Immature natural killer cell (primary cell): ENCODE data around the gene ZNF609. TPM values are rescaled to one million over a fixed set of nuclear protein-coding genes. Genes with fewer than 3 reads are reported as not detected.

ENCODE experiments used
- DNase-seq, 3 donors: peaks; one replicate each; pipeline ENCODE4 v3.0.0; 2022; ENCODE audit warnings: mixed read lengths in 1 of 3
- H3K27ac Mint-ChIP-seq, 6 donors: one replicate each; pipeline ENCODE4 v1.8.0; 2020; ENCODE audit warnings: mixed read lengths in 6 of 6, mild to moderate bottlenecking in 5 of 6, inconsistent platforms in 4 of 6, moderate library complexity in 3 of 6
- H3K27me3 Mint-ChIP-seq, 3 donors: one replicate each; pipeline ENCODE4 v1.8.0; 2020 to 2021; ENCODE audit warnings: low read depth in 3 of 3, mild to moderate bottlenecking in 3 of 3, mixed read lengths in 3 of 3, moderate library complexity in 3 of 3, inconsistent platforms in 1 of 3
- H3K36me3 Mint-ChIP-seq, 3 donors: one replicate each; pipeline ENCODE4 v1.8.0; 2020; ENCODE audit warnings: mixed read lengths in 3 of 3, inconsistent platforms in 2 of 3, mild to moderate bottlenecking in 2 of 3
- H3K4me1 Mint-ChIP-seq, 2 donors: one replicate each; pipeline ENCODE4 v1.8.0; 2020; ENCODE audit warnings: inconsistent platforms in 2 of 2, mild to moderate bottlenecking in 2 of 2, mixed read lengths in 2 of 2, moderate library complexity in 1 of 2
- H3K4me3 Mint-ChIP-seq, 5 donors: one replicate each; pipeline ENCODE4 v1.8.0; 2020; ENCODE audit warnings: mild to moderate bottlenecking in 5 of 5, mixed read lengths in 5 of 5, inconsistent platforms in 3 of 5, moderate library complexity in 3 of 5
- H3K9me3 Mint-ChIP-seq, 6 donors: one replicate each; pipeline ENCODE4 v1.8.0; 2020; ENCODE audit warnings: mild to moderate bottlenecking in 6 of 6, mixed read lengths in 6 of 6, inconsistent platforms in 4 of 6, moderate library complexity in 3 of 6
- polyA plus RNA-seq, 3 donors: library from polyadenylated mRNA; unstranded; fragments of 300-500 nt; fragmentation: Illumina TruSeq; gene quantifications; one replicate each; pipeline ENCODE4 v1.2.3, GENCODE V29; 2021

ZNF609 gene
- polyA plus RNA-seq, 3 donors from 2014 or later: 0.04 to 11.3 (median 2.6) TPM

- H3K4me1 Mint-ChIP-seq: peaks cover 19 to 26% of the 10 kb centered on the region in 2 donors
- no peak overlapping the region for H3K27ac Mint-ChIP-seq
- H3K4me3 Mint-ChIP-seq: no peak overlapping the region
- H3K9me3 Mint-ChIP-seq: no peaks in the 10 kb centered on the region
- H3K36me3 Mint-ChIP-seq: peaks cover 0 to 7% (median 3%) of the 10 kb centered on the region in 3 donors
- H3K27me3 Mint-ChIP-seq: peaks cover 0 to 2% (median 2%) of the 10 kb centered on the region in 3 donors
- no peak for DNase-seq
These were observed 196.1 kb downstream of the ZNF609 start for GRCh38 chr15:64656508-64656907.

GRCh38 chr15:64665179-64665578 is 204.8 kb downstream of the ZNF609 start:
- Mint-ChIP-seq H3K4me1 (peaks cover 8 to 18% of the 10 kb centered on the region in 2 donors), H3K36me3 (peaks cover 0 to 10% (median 0%) of the 10 kb centered on the region in 3 donors), H3K4me3 (no peak overlapping the region), H3K27ac (no peak overlapping the region), H3K27me3 (peaks cover 0 to 5% (median 2%) of the 10 kb centered on the region in 3 donors), H3K9me3 (no peaks in the 10 kb centered on the region)
- no peak for DNase-seq

- H3K9me3 Mint-ChIP-seq: no peaks in the 10 kb centered on the region
- H3K27ac Mint-ChIP-seq: peak overlapping the region in 2 of 6 donors; percentile 2 to 34
- H3K27me3 Mint-ChIP-seq: peaks cover 0 to 5% (median 0%) of the 10 kb centered on the region in 3 donors
- peaks cover 8 to 17% of the 10 kb centered on the region in 2 donors for H3K4me1 Mint-ChIP-seq
- H3K4me3 Mint-ChIP-seq: no peak overlapping the region
- H3K36me3 Mint-ChIP-seq: peaks cover 0 to 4% (median 0%) of the 10 kb centered on the region in 3 donors
- no peak for DNase-seq
These were observed 207.4 kb downstream of the ZNF609 start for GRCh38 chr15:64667736-64668161.

- DNase-seq: no peak
- H3K9me3 Mint-ChIP-seq: no peaks in the 10 kb centered on the region
- H3K4me1 Mint-ChIP-seq: no peaks in the 10 kb centered on the region
- no peak overlapping the region for H3K27ac Mint-ChIP-seq
- peaks cover 4 to 25% (median 12%) of the 10 kb centered on the region in 3 donors for H3K36me3 Mint-ChIP-seq
- H3K4me3 Mint-ChIP-seq: no peak overlapping the region
- peaks cover 0 to 3% (median 0%) of the 10 kb centered on the region in 3 donors for H3K27me3 Mint-ChIP-seq
These were observed 213.5 kb downstream of the ZNF609 start for GRCh38 chr15:64673866-64674265.

- Mint-ChIP-seq H3K27ac (peak overlapping the region in 1 of 6 donors; percentile 8), H3K27me3 (peaks cover 0 to 4% (median 0%) of the 10 kb centered on the region in 3 donors), H3K4me1 (no peaks in the 10 kb centered on the region), H3K9me3 (no peaks in the 10 kb centered on the region), H3K36me3 (peaks cover 13 to 47% (median 15%) of the 10 kb centered on the region in 3 donors), H3K4me3 (no peak overlapping the region)
- DNase-seq: no peak
These were observed 217.9 kb downstream of the ZNF609 start for GRCh38 chr15:64678126-64678819.

GRCh38 chr15:64680097-64680496 is 219.7 kb downstream of the ZNF609 start:
- no peaks in the 10 kb centered on the region for H3K4me1 Mint-ChIP-seq
- no peaks in the 10 kb centered on the region for H3K9me3 Mint-ChIP-seq
- no peak for DNase-seq
- peaks cover 14 to 51% (median 17%) of the 10 kb centered on the region in 3 donors for H3K36me3 Mint-ChIP-seq
- H3K27ac Mint-ChIP-seq: peak overlapping the region in 4 of 6 donors; percentile 9 to 68 (median 51)
- no peak overlapping the region for H3K4me3 Mint-ChIP-seq
- H3K27me3 Mint-ChIP-seq: peaks cover 0 to 2% (median 0%) of the 10 kb centered on the region in 3 donors

- H3K4me1 Mint-ChIP-seq: no peaks in the 10 kb centered on the region
- H3K27ac Mint-ChIP-seq: peak overlapping the region in 1 of 6 donors; percentile 37
- peaks cover 17 to 42% (median 19%) of the 10 kb centered on the region in 3 donors for H3K36me3 Mint-ChIP-seq
- H3K4me3 Mint-ChIP-seq: no peak overlapping the region
- DNase-seq: peak; percentile 11 to 21 (median 11)
- peaks cover 0 to 2% (median 0%) of the 10 kb centered on the region in 3 donors for H3K27me3 Mint-ChIP-seq
- no peaks in the 10 kb centered on the region for H3K9me3 Mint-ChIP-seq
These were observed 221.1 kb downstream of the ZNF609 start for GRCh38 chr15:64681424-64682024.

- peak overlapping the region in 2 of 6 donors; percentile 30 to 51 for H3K27ac Mint-ChIP-seq
- no peak for DNase-seq
- H3K4me1 Mint-ChIP-seq: no peaks in the 10 kb centered on the region
- H3K36me3 Mint-ChIP-seq: peaks cover 17 to 46% (median 19%) of the 10 kb centered on the region in 3 donors
- H3K4me3 Mint-ChIP-seq: no peak overlapping the region
- no peaks in the 10 kb centered on the region for H3K9me3 Mint-ChIP-seq
- H3K27me3 Mint-ChIP-seq: peaks cover 0 to 2% (median 0%) of the 10 kb centered on the region in 3 donors
These were observed 221.9 kb downstream of the ZNF609 start for GRCh38 chr15:64682255-64682654.

GRCh38 chr15:64683378-64683777 is 223.0 kb downstream of the ZNF609 start:
- no peak overlapping the region for H3K4me3 Mint-ChIP-seq
- H3K27ac Mint-ChIP-seq: peak overlapping the region in 5 of 6 donors; percentile 5 to 65 (median 48)
- no peaks in the 10 kb centered on the region for H3K9me3 Mint-ChIP-seq
- peaks cover 17 to 51% (median 24%) of the 10 kb centered on the region in 3 donors for H3K36me3 Mint-ChIP-seq
- DNase-seq: no peak
- no peaks in the 10 kb centered on the region for H3K4me1 Mint-ChIP-seq
- H3K27me3 Mint-ChIP-seq: peaks cover 0 to 2% (median 0%) of the 10 kb centered on the region in 3 donors

GRCh38 chr15:64685230-64685888 is 225.0 kb downstream of the ZNF609 start:
- DNase-seq: no peak
- H3K27me3 Mint-ChIP-seq: peaks cover 0 to 2% (median 2%) of the 10 kb centered on the region in 3 donors
- peak overlapping the region in 3 of 6 donors; percentile 34 to 58 (median 49) for H3K27ac Mint-ChIP-seq
- H3K4me1 Mint-ChIP-seq: no peaks in the 10 kb centered on the region
- H3K9me3 Mint-ChIP-seq: no peaks in the 10 kb centered on the region
- H3K4me3 Mint-ChIP-seq: no peak overlapping the region
- H3K36me3 Mint-ChIP-seq: peaks cover 11 to 47% (median 24%) of the 10 kb centered on the region in 3 donors

- Mint-ChIP-seq H3K4me3 (no peak overlapping the region), H3K27me3 (peaks cover 0 to 2% (median 2%) of the 10 kb centered on the region in 3 donors), H3K27ac (peak overlapping the region in 4 of 6 donors; percentile 35 to 68 (median 52)), H3K36me3 (peaks cover 11 to 43% (median 24%) of the 10 kb centered on the region in 3 donors), H3K9me3 (no peaks in the 10 kb centered on the region), H3K4me1 (peaks cover 0 to 2% of the 10 kb centered on the region in 2 donors)
- DNase-seq: peak; percentile 18 to 40 (median 24)
These were observed 225.9 kb downstream of the ZNF609 start for GRCh38 chr15:64686130-64686735.

GRCh38 chr15:64687172-64687571 is 226.8 kb downstream of the ZNF609 start:
- H3K27ac Mint-ChIP-seq: no peak overlapping the region
- H3K4me1 Mint-ChIP-seq: peaks cover 0 to 2% of the 10 kb centered on the region in 2 donors
- H3K4me3 Mint-ChIP-seq: no peak overlapping the region
- peaks cover 0 to 2% (median 2%) of the 10 kb centered on the region in 3 donors for H3K27me3 Mint-ChIP-seq
- H3K36me3 Mint-ChIP-seq: peaks cover 11 to 45% (median 24%) of the 10 kb centered on the region in 3 donors
- no peaks in the 10 kb centered on the region for H3K9me3 Mint-ChIP-seq
- no peak for DNase-seq

GRCh38 chr15:64687688-64688087 is 227.3 kb downstream of the ZNF609 start:
- Mint-ChIP-seq H3K9me3 (no peaks in the 10 kb centered on the region), H3K4me1 (peaks cover 0 to 2% of the 10 kb centered on the region in 2 donors), H3K27me3 (peaks cover 0 to 2% (median 2%) of the 10 kb centered on the region in 3 donors), H3K4me3 (no peak overlapping the region), H3K27ac (peak overlapping the region in 2 of 6 donors; percentile 12 to 65), H3K36me3 (peaks cover 11 to 42% (median 21%) of the 10 kb centered on the region in 3 donors)
- DNase-seq: no peak
